Activated CD4-positive, alpha-beta T cell treated with anti-CD3 and anti-CD28 coated beads, Interleukin-2, amount 10 ng/mL, durations not matched to agents 24 days and 14 days (primary cell): Measurements from ENCODE around the gene PKP4. TPM values are rescaled to one million over a fixed set of nuclear protein-coding genes. Genes with fewer than 3 reads are reported as not detected.
"Not testable (repeated sequence)": the region's sequence is repeated elsewhere in the genome, so short reads cannot be mapped to it uniquely, and the experiment has no call there.

ENCODE experiments used
- DNase-seq: peaks from one replicate; pipeline ENCODE4 v3.0.0; 2022
- H3K27ac Mint-ChIP-seq: one replicate; pipeline ENCODE4 v1.8.0; 2022; ENCODE audit warnings: mild to moderate bottlenecking, mixed read lengths
- H3K27me3 Mint-ChIP-seq: one replicate; pipeline ENCODE4 v1.8.0; 2022; ENCODE audit warnings: mixed read lengths
- H3K36me3 Mint-ChIP-seq: one replicate; pipeline ENCODE4 v1.8.0; 2022; ENCODE audit warnings: low read depth, mild to moderate bottlenecking, mixed read lengths
- H3K4me1 Mint-ChIP-seq: one replicate; pipeline ENCODE4 v1.8.0; 2021; ENCODE audit warnings: mixed read lengths
- H3K4me3 Mint-ChIP-seq: one replicate; pipeline ENCODE4 v1.8.0; 2022; ENCODE audit warnings: mild to moderate bottlenecking, moderate library complexity, mixed read lengths
- H3K9me3 Mint-ChIP-seq: one replicate; pipeline ENCODE4 v1.8.0; 2021; ENCODE audit warnings: mixed read lengths
- intact Hi-C: fragments of 100-400 bp; cut with micrococcal nuclease; formaldehyde crosslinking; loops from one replicate; pipeline ENCODE4 v1.15.1; 2023
- total RNA-seq: library from RNA; stranded (reverse); gene quantifications from 2 replicates; pipeline ENCODE4 v1.2.3, GENCODE V29; 2022

The PKP4 gene
- total RNA-seq, 1 donor from 2014 or later: 32.6 TPM

GRCh38 chr2:158676295-158676694 is 219.5 kb downstream of the PKP4 start:
- intact Hi-C loops: no loop called here
- Mint-ChIP-seq H3K27me3 (no peaks in the 10 kb centered on the region), H3K9me3 (no peaks in the 10 kb centered on the region), H3K36me3 (peaks cover 14% of the 10 kb centered on the region), H3K4me1 (no peaks in the 10 kb centered on the region), H3K4me3 (no peak overlapping the region), H3K27ac (no peak overlapping the region)
- DNase-seq: no peak

- no peaks in the 10 kb centered on the region for H3K27me3 Mint-ChIP-seq
- intact Hi-C loops: no loop called here
- H3K4me1 Mint-ChIP-seq: no peaks in the 10 kb centered on the region
- H3K27ac Mint-ChIP-seq: no peak overlapping the region
- DNase-seq: no peak
- peaks cover 14% of the 10 kb centered on the region for H3K36me3 Mint-ChIP-seq
- no peaks in the 10 kb centered on the region for H3K9me3 Mint-ChIP-seq
- H3K4me3 Mint-ChIP-seq: no peak overlapping the region
Observed at GRCh38 chr2:158676696-158677095, 219.9 kb downstream of the PKP4 start.

GRCh38 chr2:158677542-158677941 is 220.8 kb downstream of the PKP4 start:
- Mint-ChIP-seq H3K4me1 (no peaks in the 10 kb centered on the region), H3K27me3 (no peaks in the 10 kb centered on the region), H3K4me3 (no peak overlapping the region), H3K9me3 (no peaks in the 10 kb centered on the region), H3K36me3 (peaks cover 14% of the 10 kb centered on the region), H3K27ac (no peak overlapping the region)
- intact Hi-C loops: no loop called here
- DNase-seq: no peak

- no peak overlapping the region for H3K27ac Mint-ChIP-seq
- no peaks in the 10 kb centered on the region for H3K9me3 Mint-ChIP-seq
- H3K27me3 Mint-ChIP-seq: no peaks in the 10 kb centered on the region
- H3K36me3 Mint-ChIP-seq: peaks cover 7% of the 10 kb centered on the region
- H3K4me1 Mint-ChIP-seq: no peaks in the 10 kb centered on the region
- intact Hi-C loops: no loop called here
- no peak overlapping the region for H3K4me3 Mint-ChIP-seq
- DNase-seq: no peak
Observed at GRCh38 chr2:158681816-158682215, 225.1 kb downstream of the PKP4 start.

GRCh38 chr2:158685646-158686045 is 228.9 kb downstream of the PKP4 start:
- intact Hi-C loops: no loop called here
- H3K27me3 Mint-ChIP-seq: no peaks in the 10 kb centered on the region
- DNase-seq: no peak
- H3K4me3 Mint-ChIP-seq: no peak overlapping the region
- no peaks in the 10 kb centered on the region for H3K9me3 Mint-ChIP-seq
- H3K4me1 Mint-ChIP-seq: no peaks in the 10 kb centered on the region
- H3K36me3 Mint-ChIP-seq: peaks cover 1% of the 10 kb centered on the region
- H3K27ac Mint-ChIP-seq: no peak overlapping the region

- Mint-ChIP-seq H3K27ac (no peak overlapping the region), H3K36me3 (no peaks in the 10 kb centered on the region), H3K9me3 (no peaks in the 10 kb centered on the region), H3K27me3 (no peaks in the 10 kb centered on the region), H3K4me1 (no peaks in the 10 kb centered on the region), H3K4me3 (no peak overlapping the region)
- no peak for DNase-seq
- intact Hi-C loops: no loop called here
Observed at GRCh38 chr2:158686210-158686691, 229.5 kb downstream of the PKP4 start.

GRCh38 chr2:158687315-158687714 is 230.6 kb downstream of the PKP4 start:
- Mint-ChIP-seq H3K4me1 (no peaks in the 10 kb centered on the region), H3K27ac (no peak overlapping the region), H3K4me3 (no peak overlapping the region), H3K36me3 (no peaks in the 10 kb centered on the region), H3K9me3 (no peaks in the 10 kb centered on the region), H3K27me3 (no peaks in the 10 kb centered on the region)
- DNase-seq: no peak
- intact Hi-C loops: no loop called here

- intact Hi-C loops: no loop called here
- no peaks in the 10 kb centered on the region for H3K27me3 Mint-ChIP-seq
Observed at GRCh38 chr2:158688721-158689120, 232.0 kb downstream of the PKP4 start.

GRCh38 chr2:158689391-158689790 is 232.6 kb downstream of the PKP4 start:
- Mint-ChIP-seq H3K27ac (no peak overlapping the region), H3K9me3 (no peaks in the 10 kb centered on the region), H3K4me3 (no peak overlapping the region), H3K4me1 (no peaks in the 10 kb centered on the region), H3K36me3 (no peaks in the 10 kb centered on the region), H3K27me3 (no peaks in the 10 kb centered on the region)
- DNase-seq: no peak
- intact Hi-C loops: no loop called here

More at GRCh38 chr2:158688721-158689120, 232.0 kb downstream of the PKP4 start:
- no peak overlapping the region for H3K27ac Mint-ChIP-seq
- DNase-seq: no peak
- H3K36me3 Mint-ChIP-seq: no peaks in the 10 kb centered on the region
- no peaks in the 10 kb centered on the region for H3K9me3 Mint-ChIP-seq
- H3K4me3 Mint-ChIP-seq: no peak overlapping the region
- H3K4me1 Mint-ChIP-seq: no peaks in the 10 kb centered on the region

GRCh38 chr2:158690823-158691222 is 234.1 kb downstream of the PKP4 start:
- Mint-ChIP-seq H3K9me3 (no peaks in the 10 kb centered on the region), H3K4me3 (no peak overlapping the region), H3K27ac (no peak overlapping the region), H3K36me3 (no peaks in the 10 kb centered on the region), H3K4me1 (no peaks in the 10 kb centered on the region), H3K27me3 (no peaks in the 10 kb centered on the region)
- intact Hi-C loops: no loop called here
- no peak for DNase-seq

GRCh38 chr2:158691619-158692018 is 234.9 kb downstream of the PKP4 start:
- Mint-ChIP-seq H3K27ac (no peak overlapping the region), H3K9me3 (peaks cover 2% of the 10 kb centered on the region), H3K4me1 (no peaks in the 10 kb centered on the region), H3K27me3 (no peaks in the 10 kb centered on the region), H3K4me3 (no peak overlapping the region), H3K36me3 (no peaks in the 10 kb centered on the region)
- intact Hi-C loops: no loop called here
- no peak for DNase-seq

GRCh38 chr2:158692372-158693103 is 235.8 kb downstream of the PKP4 start:
- intact Hi-C loops: no loop called here
- no peak overlapping the region for H3K4me3 Mint-ChIP-seq
- peaks cover 6% of the 10 kb centered on the region for H3K27me3 Mint-ChIP-seq
- H3K27ac Mint-ChIP-seq: no peak overlapping the region
- no peaks in the 10 kb centered on the region for H3K36me3 Mint-ChIP-seq
- H3K9me3 Mint-ChIP-seq: peaks cover 9% of the 10 kb centered on the region
- no peaks in the 10 kb centered on the region for H3K4me1 Mint-ChIP-seq
- no peak for DNase-seq

GRCh38 chr2:158693476-158693875 is 236.7 kb downstream of the PKP4 start:
- no peak overlapping the region for H3K27ac Mint-ChIP-seq
- peaks cover 8% of the 10 kb centered on the region for H3K27me3 Mint-ChIP-seq
- H3K36me3 Mint-ChIP-seq: no peaks in the 10 kb centered on the region
- DNase-seq: no peak
- peaks cover 9% of the 10 kb centered on the region for H3K9me3 Mint-ChIP-seq
- H3K4me1 Mint-ChIP-seq: no peaks in the 10 kb centered on the region
- intact Hi-C loops: no loop called here
- no peak overlapping the region for H3K4me3 Mint-ChIP-seq

GRCh38 chr2:158695305-158695704 is 238.6 kb downstream of the PKP4 start:
- no peak for DNase-seq
- Mint-ChIP-seq H3K4me1 (no peaks in the 10 kb centered on the region), H3K27me3 (peaks cover 8% of the 10 kb centered on the region), H3K36me3 (no peaks in the 10 kb centered on the region), H3K27ac (no peak overlapping the region), H3K9me3 (peaks cover 9% of the 10 kb centered on the region), H3K4me3 (no peak overlapping the region)
- intact Hi-C loops: no loop called here

- intact Hi-C loops, H3K27me3 Mint-ChIP-seq, DNase-seq, H3K27ac Mint-ChIP-seq, H3K9me3 Mint-ChIP-seq, H3K4me3 Mint-ChIP-seq, H3K36me3 Mint-ChIP-seq, H3K4me1 Mint-ChIP-seq: not testable (repeated sequence)
Observed at GRCh38 chr2:158695744-158696143, 239.0 kb downstream of the PKP4 start.
